HepG2 (cell line): ENCODE measurements around the gene CADM4. TPM values are rescaled to one million over a fixed set of nuclear protein-coding genes. Genes with fewer than 3 reads are reported as not detected.

Experiments used
- BORCS8-MEF2B ChIP-seq: sonication (generic); formaldehyde crosslinking; IDR thresholded peaks from 2 replicates; pipeline ENCODE4 v1.8.0; 2022; ENCODE audit warnings: mild to moderate bottlenecking, missing genetic modification reagents
- KAT8 ChIP-seq: IDR thresholded peaks from 2 replicates; pipeline ENCODE4 v1.6.1; 2016; ENCODE audit warnings: missing genetic modification reagents, missing compliant biosample characterization
- MAZ ChIP-seq, 2 experiments: sonication (generic) in 1 of 2; formaldehyde crosslinking in 1 of 2; IDR thresholded peaks; 2 replicates each; pipeline versions ENCODE4 v1.5.0 to v1.6.1; 2012 to 2020; ENCODE audit warnings: low read depth in 2 of 2, mild to moderate bottlenecking in 2 of 2, borderline replicate concordance in 1 of 2, improper control_type of control experiment in 1 of 2, low read length in 1 of 2, missing genetic modification reagents in 1 of 2, moderate library complexity in 1 of 2
- MXI1 ChIP-seq: IDR thresholded peaks from 3 replicates; pipeline ENCODE4 v1.6.1; 2012; ENCODE audit warnings: low read depth, low read length, inconsistent platforms, borderline replicate concordance
- NPAS2 ChIP-seq: sonication (generic); formaldehyde crosslinking; IDR thresholded peaks from 2 replicates; pipeline ENCODE4 v1.8.0; 2022; ENCODE audit warnings: mild to moderate bottlenecking, missing genetic modification reagents, borderline replicate concordance
- PAX8 ChIP-seq: sonication (generic); formaldehyde crosslinking; IDR thresholded peaks from 2 replicates; pipeline ENCODE4 v1.8.0; 2022; ENCODE audit warnings: mild to moderate bottlenecking, missing genetic modification reagents, borderline replicate concordance
- SETDB1 ChIP-seq: sonication (generic); formaldehyde crosslinking; IDR thresholded peaks from 2 replicates; pipeline ENCODE4 v1.5.1; 2020; ENCODE audit warnings: missing genetic modification reagents, mild to moderate bottlenecking, borderline replicate concordance
- TBP ChIP-seq: sonication (generic); formaldehyde crosslinking; IDR thresholded peaks from 2 replicates; pipeline ENCODE4 v1.5.0; 2020; ENCODE audit warnings: missing genetic modification reagents
- TCF12 ChIP-seq, 2 experiments: fragments of 450-650 bp in 1 of 2; sonication (generic) in 1 of 2; formaldehyde crosslinking in 1 of 2; IDR thresholded peaks; 2 replicates each; pipeline versions ENCODE4 v1.6.1 to v1.8.0; 2017 to 2022; ENCODE audit warnings: antibody characterized with exemption in 1 of 2, mild to moderate bottlenecking in 1 of 2, missing genetic modification reagents in 1 of 2, moderate library complexity in 1 of 2
- TEAD3 ChIP-seq: optimal IDR thresholded peaks from 2 replicates; pipeline ENCODE3; 2016; ENCODE audit warnings: borderline replicate concordance
- ZEB1 ChIP-seq: IDR thresholded peaks from 2 replicates; pipeline ENCODE4 v1.6.1; 2012; ENCODE audit warnings: mild to moderate bottlenecking, low read depth, inconsistent platforms; ENCODE audit not compliant: insufficient replicate concordance
- ZNF121 ChIP-seq: sonication (generic); formaldehyde crosslinking; IDR thresholded peaks from 2 replicates; pipeline ENCODE4 v1.5.0; 2020; ENCODE audit warnings: mild to moderate bottlenecking, missing genetic modification reagents
- ZNF205 ChIP-seq: IDR thresholded peaks from 2 replicates; pipeline ENCODE4 v1.6.1; 2018; ENCODE audit warnings: missing biosample characterization, missing genetic modification reagents
- ZNF333 ChIP-seq: sonication (generic); formaldehyde crosslinking; IDR thresholded peaks from 2 replicates; pipeline ENCODE4 v1.4.0; 2020; ENCODE audit warnings: mild to moderate bottlenecking, missing genetic modification reagents, borderline replicate concordance
- ZNF383 ChIP-seq: sonication (generic); formaldehyde crosslinking; IDR thresholded peaks from 2 replicates; pipeline ENCODE4 v1.4.0; 2020; ENCODE audit warnings: missing genetic modification reagents, mild to moderate bottlenecking, borderline replicate concordance
- ZSCAN29 ChIP-seq: sonication (generic); formaldehyde crosslinking; conservative IDR thresholded peaks from 2 replicates; pipeline ENCODE4 v1.4.0; 2020; ENCODE audit warnings: mild to moderate bottlenecking, missing genetic modification reagents
- polyA plus RNA-seq, 8 experiments: library from polyadenylated mRNA; depleted of rRNA in 3 of 8; stranded (reverse) in 7 of 8; unstranded in 1 of 8; fragments of >200 nt; fragmentation: Illumina TruSeq in 4 of 8; extraction: Trizol in 4 of 8; gene quantifications; 2 replicates each; pipeline versions ENCODE4 v1.2.1 to v1.2.3, GENCODE V29; 2011 to 2016; ENCODE audit warnings: low read depth in 4 of 8, missing spikeins in 1 of 8, mixed read lengths in 1 of 8; ENCODE audit not compliant: insufficient read depth in 1 of 8
- total RNA-seq, 5 experiments: library from RNA; depleted of rRNA; stranded (reverse); fragments of >200 nt; fragmentation: Illumina TruSeq; extraction: Trizol; gene quantifications; 2 replicates each; pipeline ENCODE4 v1.2.3, GENCODE V29; 2016; ENCODE audit warnings: low read depth in 1 of 5
- TF ChIP-seq, protein P1 (sequence below): sonication (generic); formaldehyde crosslinking; IDR thresholded peaks from 2 replicates; pipeline ENCODE4 v1.4.0; 2020; ENCODE audit warnings: mild to moderate bottlenecking, missing genetic modification reagents, borderline replicate concordance
- TF ChIP-seq, protein P2 (sequence below): IDR thresholded peaks from 2 replicates; pipeline ENCODE4 v1.4.0; 2020; ENCODE audit warnings: mild to moderate bottlenecking, missing genetic modification reagents
- TF ChIP-seq, protein P3 (sequence below): sonication (generic); formaldehyde crosslinking; IDR thresholded peaks from 2 replicates; pipeline ENCODE4 v1.5.0; 2020; ENCODE audit warnings: mild to moderate bottlenecking, missing genetic modification reagents, moderate library complexity
- TF ChIP-seq, protein P4 (sequence below): sonication (generic); formaldehyde crosslinking; IDR thresholded peaks from 2 replicates; pipeline ENCODE4 v1.4.0; 2020; ENCODE audit warnings: mild to moderate bottlenecking, low read depth, missing genetic modification reagents

Gene CADM4
- total and polyA plus RNA-seq, 2 of the 13 experiments (the other 11 are each of a cell fraction or from before 2014, with no cell fraction given) = 8.5 to 16.0 TPM

DNA sequence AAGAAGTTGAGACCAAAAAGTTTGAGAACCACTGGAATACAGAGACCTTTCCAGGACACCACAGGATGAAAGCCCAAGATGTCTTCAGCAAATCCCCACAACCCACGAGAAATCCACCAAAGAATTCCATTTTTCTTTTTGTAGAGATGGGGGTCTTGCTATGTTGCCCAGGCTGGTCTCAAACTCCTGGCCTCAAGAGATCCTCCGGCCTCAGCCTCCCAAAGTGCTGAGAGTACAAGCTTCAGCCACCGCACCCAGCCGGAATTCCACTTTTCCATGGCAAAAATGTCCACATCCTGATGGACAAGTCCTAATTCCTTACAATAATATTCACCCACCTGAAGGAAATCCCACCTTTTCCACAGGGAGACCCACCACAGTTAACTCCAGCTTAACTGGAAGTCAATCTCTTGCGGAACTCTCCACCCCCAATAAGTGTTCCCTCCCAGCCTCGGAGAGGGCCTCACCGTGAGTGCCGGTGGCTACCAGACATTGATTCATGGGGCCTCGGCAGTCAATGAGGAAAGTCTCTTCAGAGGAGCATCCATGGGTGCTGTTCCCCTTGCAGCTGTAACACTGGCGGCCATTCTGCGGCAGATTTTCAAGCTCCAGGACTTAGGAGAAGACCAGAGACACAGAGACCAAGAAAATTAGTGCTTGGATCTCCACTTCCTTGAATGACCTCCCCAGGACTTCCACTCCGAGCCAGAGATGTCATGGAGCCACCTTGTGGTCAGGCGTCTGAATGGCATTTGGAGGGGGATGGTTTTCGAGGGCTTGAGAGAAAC lies 12.3 kb upstream of the CADM4 start (continued):
- TF ChIP-seq KAT8 (peak; percentile 56; the same call in 1 of the 2 replicates), BORCS8-MEF2B (CRISPR knock-in tag) (peak; percentile 71; the same call in 1 of the 2 replicates), ZNF333 (CRISPR knock-in tag) (no peak), ZSCAN29 (CRISPR knock-in tag) (0 out of 2 replicates have a peak, but pooled peaks have one; percentile 29), SETDB1 (no peak), NPAS2 (CRISPR knock-in tag) (no peak), MXI1 (no peak), ZEB1 (no peak), ZNF205 (CRISPR knock-in tag) (no peak), ZNF121 (CRISPR knock-in tag) (peak; percentile 90), TBP (CRISPR knock-in tag) (no peak), TCF12 (IDR thresholded peaks at IDR 0.05) (no peak), TCF12 (CRISPR knock-in tag; IDR thresholded peaks at IDR 0.05) (no peak), ZNF383 (CRISPR knock-in tag) (0 out of 2 replicates have a peak, but pooled peaks have one; percentile 44), MAZ (IDR thresholded peaks at IDR 0.05; ENCODE audit: borderline replicate concordance, low read depth, low read length) (no peak), MAZ (CRISPR knock-in tag; IDR thresholded peaks at IDR 0.05; ENCODE audit: low read depth) (0 out of 2 replicates have a peak, but pooled peaks have one; percentile 29), PAX8 (CRISPR knock-in tag) (no peak), TEAD3 (CRISPR knock-in tag) (peak; percentile 69)
- TF ChIP-seq, protein P1, sequence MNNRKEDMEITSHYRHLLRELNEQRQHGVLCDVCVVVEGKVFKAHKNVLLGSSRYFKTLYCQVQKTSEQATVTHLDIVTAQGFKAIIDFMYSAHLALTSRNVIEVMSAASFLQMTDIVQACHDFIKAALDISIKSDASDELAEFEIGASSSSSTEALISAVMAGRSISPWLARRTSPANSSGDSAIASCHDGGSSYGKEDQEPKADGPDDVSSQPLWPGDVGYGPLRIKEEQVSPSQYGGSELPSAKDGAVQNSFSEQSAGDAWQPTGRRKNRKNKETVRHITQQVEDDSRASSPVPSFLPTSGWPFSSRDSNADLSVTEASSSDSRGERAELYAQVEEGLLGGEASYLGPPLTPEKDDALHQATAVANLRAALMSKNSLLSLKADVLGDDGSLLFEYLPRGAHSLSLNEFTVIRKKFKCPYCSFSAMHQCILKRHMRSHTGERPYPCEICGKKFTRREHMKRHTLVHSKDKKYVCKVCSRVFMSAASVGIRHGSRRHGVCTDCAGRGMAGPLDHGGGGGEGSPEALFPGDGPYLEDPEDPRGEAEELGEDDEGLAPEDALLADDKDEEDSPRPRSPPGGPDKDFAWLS (CRISPR knock-in tag) = no peak
- TF ChIP-seq, protein P2, sequence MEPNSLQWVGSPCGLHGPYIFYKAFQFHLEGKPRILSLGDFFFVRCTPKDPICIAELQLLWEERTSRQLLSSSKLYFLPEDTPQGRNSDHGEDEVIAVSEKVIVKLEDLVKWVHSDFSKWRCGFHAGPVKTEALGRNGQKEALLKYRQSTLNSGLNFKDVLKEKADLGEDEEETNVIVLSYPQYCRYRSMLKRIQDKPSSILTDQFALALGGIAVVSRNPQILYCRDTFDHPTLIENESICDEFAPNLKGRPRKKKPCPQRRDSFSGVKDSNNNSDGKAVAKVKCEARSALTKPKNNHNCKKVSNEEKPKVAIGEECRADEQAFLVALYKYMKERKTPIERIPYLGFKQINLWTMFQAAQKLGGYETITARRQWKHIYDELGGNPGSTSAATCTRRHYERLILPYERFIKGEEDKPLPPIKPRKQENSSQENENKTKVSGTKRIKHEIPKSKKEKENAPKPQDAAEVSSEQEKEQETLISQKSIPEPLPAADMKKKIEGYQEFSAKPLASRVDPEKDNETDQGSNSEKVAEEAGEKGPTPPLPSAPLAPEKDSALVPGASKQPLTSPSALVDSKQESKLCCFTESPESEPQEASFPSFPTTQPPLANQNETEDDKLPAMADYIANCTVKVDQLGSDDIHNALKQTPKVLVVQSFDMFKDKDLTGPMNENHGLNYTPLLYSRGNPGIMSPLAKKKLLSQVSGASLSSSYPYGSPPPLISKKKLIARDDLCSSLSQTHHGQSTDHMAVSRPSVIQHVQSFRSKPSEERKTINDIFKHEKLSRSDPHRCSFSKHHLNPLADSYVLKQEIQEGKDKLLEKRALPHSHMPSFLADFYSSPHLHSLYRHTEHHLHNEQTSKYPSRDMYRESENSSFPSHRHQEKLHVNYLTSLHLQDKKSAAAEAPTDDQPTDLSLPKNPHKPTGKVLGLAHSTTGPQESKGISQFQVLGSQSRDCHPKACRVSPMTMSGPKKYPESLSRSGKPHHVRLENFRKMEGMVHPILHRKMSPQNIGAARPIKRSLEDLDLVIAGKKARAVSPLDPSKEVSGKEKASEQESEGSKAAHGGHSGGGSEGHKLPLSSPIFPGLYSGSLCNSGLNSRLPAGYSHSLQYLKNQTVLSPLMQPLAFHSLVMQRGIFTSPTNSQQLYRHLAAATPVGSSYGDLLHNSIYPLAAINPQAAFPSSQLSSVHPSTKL (CRISPR knock-in tag) = peak; percentile 30; the same call in 1 of the 2 replicates
- TF ChIP-seq, protein P3, sequence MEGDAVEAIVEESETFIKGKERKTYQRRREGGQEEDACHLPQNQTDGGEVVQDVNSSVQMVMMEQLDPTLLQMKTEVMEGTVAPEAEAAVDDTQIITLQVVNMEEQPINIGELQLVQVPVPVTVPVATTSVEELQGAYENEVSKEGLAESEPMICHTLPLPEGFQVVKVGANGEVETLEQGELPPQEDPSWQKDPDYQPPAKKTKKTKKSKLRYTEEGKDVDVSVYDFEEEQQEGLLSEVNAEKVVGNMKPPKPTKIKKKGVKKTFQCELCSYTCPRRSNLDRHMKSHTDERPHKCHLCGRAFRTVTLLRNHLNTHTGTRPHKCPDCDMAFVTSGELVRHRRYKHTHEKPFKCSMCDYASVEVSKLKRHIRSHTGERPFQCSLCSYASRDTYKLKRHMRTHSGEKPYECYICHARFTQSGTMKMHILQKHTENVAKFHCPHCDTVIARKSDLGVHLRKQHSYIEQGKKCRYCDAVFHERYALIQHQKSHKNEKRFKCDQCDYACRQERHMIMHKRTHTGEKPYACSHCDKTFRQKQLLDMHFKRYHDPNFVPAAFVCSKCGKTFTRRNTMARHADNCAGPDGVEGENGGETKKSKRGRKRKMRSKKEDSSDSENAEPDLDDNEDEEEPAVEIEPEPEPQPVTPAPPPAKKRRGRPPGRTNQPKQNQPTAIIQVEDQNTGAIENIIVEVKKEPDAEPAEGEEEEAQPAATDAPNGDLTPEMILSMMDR (CRISPR knock-in tag) = peak; percentile 93
- TF ChIP-seq, protein P4, sequence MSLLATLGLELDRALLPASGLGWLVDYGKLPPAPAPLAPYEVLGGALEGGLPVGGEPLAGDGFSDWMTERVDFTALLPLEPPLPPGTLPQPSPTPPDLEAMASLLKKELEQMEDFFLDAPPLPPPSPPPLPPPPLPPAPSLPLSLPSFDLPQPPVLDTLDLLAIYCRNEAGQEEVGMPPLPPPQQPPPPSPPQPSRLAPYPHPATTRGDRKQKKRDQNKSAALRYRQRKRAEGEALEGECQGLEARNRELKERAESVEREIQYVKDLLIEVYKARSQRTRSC = no peak
